NCI-H1105 (cell line): ENCODE data around the gene NHLRC2.
"Not testable (repeated sequence)": the region's sequence is repeated elsewhere in the genome, so short reads cannot be mapped to it uniquely, and the experiment has no call there.

ENCODE experiments used
- DNase-seq: peaks from one replicate; lab custom pipeline; 2025; lab: John Stamatoyannopoulos, UW

The NHLRC2 gene, protein sequence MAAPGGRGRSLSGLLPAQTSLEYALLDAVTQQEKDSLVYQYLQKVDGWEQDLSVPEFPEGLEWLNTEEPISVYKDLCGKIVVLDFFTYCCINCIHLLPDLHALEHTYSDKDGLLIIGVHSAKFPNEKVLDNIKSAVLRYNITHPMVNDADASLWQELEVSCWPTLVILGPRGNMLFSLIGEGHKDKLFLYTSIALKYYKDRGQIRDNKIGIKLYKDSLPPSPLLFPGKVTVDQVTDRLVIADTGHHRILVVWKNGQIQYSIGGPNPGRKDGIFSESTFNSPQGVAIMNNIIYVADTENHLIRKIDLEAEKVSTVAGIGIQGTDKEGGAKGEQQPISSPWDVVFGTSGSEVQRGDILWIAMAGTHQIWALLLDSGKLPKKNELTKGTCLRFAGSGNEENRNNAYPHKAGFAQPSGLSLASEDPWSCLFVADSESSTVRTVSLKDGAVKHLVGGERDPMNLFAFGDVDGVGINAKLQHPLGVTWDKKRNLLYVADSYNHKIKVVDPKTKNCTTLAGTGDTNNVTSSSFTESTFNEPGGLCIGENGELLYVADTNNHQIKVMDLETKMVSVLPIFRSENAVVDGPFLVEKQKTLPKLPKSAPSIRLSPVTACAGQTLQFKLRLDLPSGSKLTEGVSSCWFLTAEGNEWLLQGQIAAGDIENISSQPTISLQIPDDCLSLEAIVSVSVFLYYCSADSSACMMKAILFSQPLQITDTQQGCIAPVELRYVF

DNA sequence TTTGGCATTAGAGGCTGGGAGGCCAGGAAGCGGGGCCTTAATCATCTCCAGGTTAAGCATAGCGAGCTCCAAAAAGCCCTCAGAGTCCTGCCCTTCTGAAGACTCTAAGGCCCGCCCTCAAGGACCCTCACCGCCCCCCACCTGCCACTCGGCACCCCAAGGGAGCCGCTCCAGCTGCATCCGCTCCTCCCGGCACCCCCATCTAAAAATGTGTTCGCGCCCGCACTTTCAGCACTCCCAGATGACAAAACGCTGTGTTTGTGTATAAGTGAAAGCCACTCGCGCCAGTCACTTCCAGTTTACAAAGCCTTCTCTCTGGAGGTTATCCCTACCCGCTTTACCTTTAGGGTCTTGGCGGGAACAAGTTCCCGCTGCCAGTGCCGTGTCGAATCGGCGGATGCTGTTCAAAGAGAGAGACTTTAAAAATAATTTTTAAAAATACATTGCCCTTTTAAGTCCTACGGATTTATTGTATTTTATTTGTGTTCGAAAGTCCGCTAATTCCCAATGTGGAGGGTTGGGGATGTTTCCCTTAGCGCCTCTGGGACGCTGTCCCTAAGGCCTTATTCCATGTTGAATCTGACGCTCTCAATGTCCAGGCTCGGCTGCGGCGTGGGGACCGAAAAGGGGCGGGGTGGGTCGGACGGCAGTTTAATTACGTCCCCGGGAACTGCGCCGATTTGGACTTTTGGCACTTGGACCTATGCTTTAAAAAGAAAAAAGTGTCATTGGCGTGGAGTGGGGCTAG is at the start of gene NHLRC2, which contains the start of gene DCLRE1A:
Gene NHLRC2, plus strand, starts transcription at position 649 of the 748 bp plus-strand sequence. CDS start 212 bp downstream, outside the sequence.
Gene DCLRE1A, minus strand, starts transcription at position 70 of the 748 bp plus-strand sequence. CDS start 900 bp downstream, outside the sequence.
- DNase-seq = peak; percentile 45

DNA sequence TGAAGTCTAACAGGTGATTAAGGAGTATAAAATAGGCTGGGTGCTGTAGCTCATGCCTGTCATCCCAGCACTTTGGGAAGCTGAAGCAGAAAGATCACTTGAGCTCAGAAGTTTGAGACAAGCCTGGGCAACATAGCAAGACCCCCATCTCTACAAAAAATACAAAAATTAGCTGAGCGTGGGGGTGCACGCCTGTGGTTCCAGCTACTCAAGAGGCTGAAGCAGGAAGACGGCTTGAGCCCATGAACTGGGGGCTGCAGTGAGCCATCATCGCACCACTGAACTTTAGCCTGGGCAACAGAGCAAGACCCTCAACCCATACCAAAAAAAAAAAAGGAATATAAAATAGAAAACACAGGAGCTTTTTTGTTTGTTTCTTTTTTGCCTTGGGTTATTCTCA is 48.0 kb upstream of the NHLRC2 start:
- no peak for DNase-seq

DNA sequence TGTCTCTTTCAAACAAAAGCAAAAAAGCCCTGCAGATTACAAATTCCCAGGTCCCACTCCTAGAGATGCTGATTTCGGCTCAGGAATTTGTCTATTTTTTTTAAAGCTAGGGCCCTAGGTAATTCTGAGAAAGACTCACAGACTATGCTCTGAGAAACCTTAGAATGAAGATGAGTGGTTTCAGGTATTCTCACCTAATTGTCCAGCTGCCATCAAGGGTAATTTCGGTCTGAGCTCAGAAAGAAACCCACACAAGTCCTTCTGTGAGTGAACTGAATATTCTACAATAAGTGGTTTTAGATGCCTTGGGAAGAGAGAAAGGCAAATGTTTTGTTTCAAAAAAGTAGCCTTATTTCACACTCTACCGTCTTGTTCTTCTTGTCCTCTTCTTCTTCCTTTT is 46.3 kb upstream of the NHLRC2 start:
- DNase-seq = no peak

DNA sequence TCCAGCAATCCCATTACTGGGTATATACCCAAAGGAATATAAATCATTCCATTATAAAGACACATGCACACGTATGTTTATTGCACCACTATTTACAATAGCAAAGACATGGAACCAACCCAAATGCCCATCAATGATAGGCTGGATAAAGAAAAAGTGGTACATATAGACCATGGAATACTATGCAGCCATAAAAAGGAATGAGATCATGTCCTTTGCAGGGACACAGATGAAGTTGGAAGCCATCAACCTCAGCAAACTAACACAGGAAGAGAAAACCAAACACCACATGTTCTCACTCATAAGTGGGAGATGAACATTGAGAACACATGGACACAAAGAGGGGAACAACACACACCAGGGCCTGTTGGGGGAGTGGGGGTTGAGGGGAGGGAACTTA is 39.8 kb upstream of the NHLRC2 start:
- not testable (repeated sequence) for DNase-seq

DNA sequence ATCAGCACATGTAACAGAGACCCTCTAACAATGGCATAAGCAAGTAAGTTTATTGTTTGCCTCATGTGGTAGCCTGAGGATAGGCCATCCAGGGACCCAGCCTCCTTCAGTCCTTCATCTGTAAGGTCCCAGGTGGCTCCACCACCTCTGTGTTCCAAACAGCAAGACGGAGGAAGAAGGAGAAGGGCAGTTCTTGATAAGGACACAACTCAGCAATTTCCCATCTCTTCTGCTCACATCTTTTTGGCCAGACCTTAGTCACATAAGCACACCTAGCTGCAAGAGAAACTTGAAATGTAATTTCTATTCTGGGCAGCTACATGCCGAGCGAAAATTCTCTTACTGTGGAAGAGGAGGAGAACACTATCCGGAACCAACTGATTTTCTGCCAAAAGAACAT is 34.5 kb upstream of the NHLRC2 start:
- no peak for DNase-seq

DNA sequence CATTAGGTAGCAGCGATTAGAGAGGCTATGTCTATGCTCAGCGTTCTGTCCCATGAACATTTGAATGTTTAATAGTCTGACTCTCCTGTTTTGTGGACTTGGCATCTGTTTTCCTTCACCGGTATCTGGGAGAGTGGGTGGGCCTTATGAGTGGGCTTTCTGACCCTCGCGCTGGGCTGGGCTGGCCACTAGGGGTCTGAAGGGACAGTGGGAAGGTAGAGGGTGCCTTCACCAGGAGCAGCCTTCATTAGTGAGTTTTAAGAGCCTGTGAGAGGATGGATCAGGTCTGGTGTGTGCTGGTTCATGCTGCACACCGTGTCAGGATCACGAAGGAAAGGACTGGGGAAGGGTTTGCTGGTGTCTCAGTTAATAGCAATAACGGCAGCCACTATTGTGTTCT is 34.0 kb upstream of the NHLRC2 start:
- no peak for DNase-seq

DNA sequence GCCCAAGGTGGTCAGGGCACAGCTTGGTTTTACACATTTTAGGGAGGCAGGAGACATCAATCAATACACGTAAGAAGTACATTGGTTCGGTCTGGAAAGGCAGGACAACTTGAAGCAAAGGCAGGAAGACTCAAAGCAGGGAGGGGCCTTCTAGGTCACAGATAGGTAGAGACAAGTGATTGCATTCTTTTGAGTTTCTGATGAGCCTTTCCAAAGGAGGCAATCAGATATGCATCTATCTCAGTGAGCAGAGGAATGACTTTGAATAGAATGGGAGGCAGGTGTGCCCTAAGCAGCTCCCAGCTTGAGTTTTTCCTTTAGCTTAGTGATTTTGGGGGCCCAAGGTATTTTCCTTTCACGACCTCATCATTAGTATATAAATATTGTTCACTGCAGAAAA is 33.2 kb upstream of the NHLRC2 start:
- not testable (repeated sequence) for DNase-seq

DNA sequence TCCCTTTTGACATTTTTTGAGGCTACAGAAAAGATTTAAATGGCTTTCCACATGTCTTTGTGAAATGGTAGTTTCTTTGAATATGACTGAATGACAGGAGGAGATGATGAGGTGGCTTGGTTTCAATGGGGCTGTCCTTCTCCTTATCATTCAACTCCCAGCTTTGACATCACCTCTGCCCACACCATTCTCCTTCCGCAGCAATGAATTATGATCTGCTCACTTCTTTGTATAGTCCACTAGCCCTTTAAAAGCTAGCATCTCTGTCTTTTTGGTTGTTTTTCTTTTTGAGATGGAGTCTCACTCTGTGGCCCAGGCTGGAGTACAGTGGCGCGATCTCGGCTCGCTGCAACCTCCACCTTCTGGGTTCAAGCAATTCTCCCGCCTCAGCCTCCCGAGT is 32.3 kb upstream of the NHLRC2 start:
- DNase-seq = no peak

DNA sequence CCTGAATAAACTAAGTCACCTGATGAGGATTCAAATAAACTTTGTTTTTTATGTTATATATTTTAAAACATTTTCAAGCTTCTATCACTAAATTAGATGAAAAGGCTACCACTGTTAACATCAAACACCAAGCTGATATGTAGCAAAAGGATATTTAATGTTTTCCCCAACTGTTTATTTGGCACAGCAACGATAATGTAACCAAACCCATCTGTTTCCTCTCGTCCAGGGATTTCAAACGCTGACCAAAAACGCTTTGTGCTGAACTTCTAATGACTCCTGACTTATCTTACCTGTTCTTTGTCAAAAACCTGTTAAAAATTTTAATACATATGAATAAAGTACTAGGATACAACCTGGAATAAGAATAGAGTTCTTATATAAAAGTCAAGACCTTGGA is 31.1 kb upstream of the NHLRC2 start:
- no peak for DNase-seq

DNA sequence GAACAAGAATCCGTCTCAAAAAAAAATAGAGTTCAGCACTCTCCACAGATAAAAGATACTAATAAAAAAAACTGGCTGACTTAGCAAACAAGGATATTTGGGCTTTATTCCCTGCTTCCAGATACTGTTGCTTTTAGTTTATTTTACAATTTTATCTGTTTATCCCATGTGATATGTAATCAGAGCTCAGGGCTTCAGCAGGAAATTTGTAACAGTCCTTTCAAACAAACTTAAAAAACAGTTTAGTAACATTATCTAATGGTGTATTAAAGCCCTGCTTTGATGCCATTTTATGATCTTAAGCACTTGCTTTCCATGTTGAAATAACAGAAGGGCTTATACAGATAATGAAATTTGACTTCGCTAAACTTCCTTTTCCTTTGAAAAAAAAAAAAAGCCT is 28.7 kb upstream of the NHLRC2 start:
- no peak for DNase-seq

DNA sequence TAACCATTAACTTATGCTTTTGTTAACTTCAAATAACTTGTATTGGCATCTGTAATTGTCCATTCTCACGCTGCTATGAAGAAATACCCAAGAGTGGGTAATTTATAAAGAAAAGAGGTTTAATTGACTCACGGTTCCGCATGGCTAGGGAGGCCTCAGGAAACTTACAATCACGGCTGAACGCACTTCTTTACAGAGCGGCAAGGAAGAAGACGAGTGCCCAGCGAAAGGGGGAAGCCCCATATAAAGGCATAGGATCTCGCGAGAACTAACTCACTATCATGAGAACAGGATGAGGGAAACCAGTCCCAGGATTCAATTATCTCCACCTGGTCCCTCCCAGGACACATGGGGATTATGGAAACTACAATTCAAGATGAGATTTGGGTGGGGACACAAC is 25.9 kb upstream of the NHLRC2 start:
- not testable (repeated sequence) for DNase-seq

DNA sequence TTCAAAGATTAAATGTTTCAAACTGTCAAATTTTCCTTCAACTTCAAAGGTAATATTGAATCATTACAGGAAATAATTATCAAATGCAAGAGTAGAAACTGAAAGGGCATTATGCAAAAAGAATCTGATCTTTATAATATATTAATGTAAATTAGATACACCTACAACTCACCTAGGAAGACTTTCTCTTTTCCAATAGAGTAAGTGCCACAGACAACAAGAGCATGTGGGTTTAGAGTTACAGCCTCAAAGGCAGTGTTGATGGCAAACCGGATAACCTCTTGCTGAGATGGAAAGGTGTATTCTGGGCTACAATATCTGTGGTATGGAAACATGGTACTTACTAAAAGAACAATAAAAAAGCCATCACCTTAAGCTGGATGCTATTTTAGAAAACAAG is 12.3 kb upstream of the NHLRC2 start:
- no peak for DNase-seq

DNA sequence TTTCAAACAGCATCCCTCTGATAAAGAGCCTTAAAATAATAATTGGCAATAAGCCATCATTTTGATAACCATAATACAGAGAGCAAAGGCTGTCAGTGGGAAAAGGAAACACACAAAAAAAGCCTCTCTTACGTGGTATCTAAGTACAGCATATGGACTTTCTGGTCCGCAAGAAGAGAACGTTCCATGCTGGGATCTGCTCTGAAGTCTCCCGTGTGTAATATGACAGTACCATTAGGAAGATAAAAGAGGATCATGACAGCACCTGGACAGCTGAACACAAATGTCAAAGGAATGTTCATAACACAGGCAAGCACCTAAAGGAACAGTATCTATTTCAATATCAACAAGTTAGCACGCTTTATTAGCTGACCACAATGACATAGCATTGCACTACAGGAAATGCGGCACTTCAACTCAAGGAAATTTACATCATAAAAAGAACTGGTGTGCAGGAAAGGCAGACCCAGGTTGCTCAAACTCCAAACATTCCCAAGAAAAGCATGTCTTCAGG is 10.4 kb upstream of the NHLRC2 start:
- no peak for DNase-seq

DNA sequence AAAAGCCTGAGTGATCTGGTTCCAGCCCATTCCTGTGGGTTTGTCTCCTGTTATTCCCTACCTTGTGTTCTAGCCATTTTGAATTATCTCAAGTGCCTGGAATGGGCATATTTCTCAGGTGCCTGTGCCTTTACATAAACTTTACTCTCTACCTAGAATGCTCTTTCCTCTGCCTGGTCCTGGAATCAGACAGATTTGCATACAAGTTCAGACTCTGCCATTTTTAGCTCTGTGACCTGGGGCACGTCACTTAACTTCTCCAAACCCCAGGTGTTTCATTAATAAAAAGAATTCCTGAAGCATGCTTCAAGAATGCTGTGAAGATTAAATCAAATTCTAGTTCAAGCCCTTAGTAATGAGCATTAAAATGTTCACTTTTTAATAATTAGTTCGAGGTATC is 8.4 kb upstream of the NHLRC2 start:
- no peak for DNase-seq

DNA sequence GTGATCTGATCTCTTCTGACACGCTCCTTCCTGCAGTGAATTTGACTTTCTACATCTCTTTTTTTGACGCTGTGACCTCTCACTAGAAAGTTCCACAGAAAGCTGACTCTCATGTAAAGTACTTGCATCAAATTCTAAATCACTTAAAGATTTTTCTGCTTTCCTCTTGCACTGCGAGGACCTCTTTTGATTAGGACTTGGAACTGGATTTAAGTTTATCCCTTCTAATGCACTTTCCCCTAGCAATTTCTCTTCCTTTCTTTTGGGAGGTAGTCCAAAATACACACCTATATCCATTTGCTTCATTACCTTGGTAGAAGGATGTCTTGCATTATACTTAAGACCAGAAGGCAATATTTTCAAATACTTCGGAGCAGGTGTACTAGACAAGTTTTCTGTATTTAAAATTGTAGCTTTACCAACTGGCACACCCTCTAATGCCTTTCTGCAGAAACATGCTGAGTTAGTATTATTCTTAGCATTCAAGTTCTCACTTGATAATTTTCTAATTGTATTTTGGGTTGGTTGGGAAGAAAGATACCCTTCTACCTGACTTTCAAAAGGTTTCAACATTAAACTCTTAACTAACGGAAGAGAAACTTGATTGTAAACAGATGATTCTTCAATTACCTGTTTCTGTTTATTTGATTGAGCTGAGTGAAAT is 5.2 kb upstream of the NHLRC2 start:
- no peak for DNase-seq

DNA sequence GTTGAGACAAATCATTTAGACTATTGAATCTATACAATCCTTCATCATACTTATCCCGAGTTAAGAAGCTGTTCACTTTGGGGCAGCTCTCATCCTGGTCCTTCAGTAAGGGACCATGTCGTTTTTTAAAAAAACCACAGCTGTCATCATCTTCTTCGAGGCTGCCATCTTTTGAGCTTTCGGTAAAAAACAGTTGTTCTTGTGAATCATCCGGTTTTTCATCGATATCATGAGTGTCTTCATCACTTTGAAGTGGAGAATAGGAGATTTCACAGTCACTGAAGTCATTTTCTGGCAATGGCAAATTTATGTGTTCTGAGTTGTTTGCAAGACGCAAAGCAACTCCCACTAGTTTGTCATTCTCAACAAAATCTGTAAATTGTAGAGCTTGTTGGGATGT is 4.5 kb upstream of the NHLRC2 start:
- DNase-seq = no peak

DNA sequence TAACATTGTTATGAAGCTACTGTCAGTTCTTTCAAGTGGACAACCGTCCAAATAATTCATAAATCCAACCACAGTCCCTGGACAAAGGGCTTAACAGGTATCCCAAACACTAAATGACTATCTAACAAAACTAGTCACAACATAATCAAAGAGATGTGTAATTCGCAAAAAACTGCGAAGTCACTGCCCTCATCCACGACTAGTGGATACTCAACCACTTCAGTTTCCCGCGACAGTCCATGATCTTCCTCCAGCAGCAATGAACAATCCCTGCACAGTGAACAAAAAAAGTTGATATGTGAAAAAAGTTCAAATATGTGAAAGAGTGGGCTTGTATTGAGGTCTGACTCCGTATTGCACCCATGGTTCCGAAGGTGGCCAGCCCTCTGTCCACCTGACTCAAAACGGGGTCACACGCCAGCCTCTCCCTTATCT is 866 bp upstream of the NHLRC2 start:
- DNase-seq = no peak

DNA sequence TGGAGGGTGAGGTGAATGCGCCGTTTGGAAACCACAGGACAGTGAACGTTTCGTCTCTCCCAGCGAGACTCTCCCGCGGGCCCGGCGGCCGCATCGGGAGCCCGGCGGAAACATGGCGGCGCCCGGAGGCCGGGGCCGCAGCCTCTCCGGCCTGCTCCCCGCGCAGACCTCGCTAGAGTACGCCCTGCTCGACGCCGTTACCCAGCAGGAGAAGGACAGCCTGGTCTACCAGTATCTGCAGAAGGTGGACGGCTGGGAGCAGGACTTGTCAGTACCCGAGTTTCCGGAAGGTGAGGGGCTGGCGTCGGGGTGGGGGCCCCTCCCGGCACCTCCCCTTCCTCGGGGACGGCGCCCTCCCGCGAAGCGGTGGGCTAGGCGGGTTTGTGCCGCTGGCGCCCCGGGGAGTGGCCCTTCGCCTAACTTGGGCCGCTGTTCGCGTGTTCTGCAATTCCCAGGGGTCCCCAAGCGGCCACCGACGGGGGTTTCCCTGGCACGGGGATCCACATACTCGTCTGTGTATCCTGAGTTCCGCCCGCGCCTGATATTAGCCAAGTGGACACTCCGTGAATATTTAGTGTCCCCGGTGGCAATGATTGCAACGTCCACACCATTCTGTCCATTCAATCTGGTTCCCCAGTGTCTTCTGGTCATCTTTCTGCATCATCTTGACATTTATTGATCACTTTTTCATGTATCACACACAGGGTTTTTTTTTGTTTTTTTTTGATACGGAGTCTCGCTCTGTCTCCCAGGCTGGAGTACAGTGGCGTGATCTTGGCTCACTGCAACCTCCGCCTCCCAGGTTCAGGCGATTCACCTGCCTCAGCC is 514 bp downstream of the NHLRC2 start:
- peak; percentile 8 for DNase-seq

DNA sequence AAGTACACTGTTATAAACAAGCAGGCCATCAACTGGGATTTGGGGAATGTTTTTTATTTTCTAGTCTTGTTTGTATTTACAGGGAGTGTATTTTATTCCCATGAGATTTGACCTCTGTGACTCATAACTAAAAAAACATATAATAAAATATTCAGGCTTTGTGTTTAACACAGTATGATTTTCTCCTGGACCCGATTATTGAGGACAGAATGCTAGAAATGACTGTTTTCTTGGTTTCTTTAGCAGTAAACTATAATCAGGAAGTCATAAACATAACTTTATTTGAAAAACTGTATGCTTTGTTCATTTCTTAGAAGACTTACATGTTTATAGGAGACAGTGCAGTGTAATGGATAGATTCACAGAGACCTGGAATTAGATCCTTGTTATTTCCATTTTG is 2.1 kb downstream of the NHLRC2 start:
- no peak for DNase-seq

DNA sequence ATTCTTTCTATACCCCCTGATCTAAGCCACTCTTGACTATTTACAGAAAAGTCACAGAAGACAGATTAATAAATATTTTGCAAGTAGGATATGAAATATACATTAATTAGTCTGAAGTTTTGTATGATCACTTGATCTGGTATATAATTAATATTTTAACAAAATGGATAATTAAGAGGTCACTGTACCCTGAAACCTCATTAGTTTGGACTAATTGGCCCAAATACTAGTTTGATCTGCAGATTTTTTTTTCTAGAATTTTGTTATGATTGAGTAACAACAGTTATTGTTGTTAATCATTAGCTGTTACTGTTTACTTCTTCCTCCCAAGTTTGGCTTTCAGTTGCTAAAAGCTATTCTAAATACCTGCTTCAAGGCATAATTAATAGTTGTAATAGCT is 2.7 kb downstream of the NHLRC2 start:
- no peak for DNase-seq

DNA sequence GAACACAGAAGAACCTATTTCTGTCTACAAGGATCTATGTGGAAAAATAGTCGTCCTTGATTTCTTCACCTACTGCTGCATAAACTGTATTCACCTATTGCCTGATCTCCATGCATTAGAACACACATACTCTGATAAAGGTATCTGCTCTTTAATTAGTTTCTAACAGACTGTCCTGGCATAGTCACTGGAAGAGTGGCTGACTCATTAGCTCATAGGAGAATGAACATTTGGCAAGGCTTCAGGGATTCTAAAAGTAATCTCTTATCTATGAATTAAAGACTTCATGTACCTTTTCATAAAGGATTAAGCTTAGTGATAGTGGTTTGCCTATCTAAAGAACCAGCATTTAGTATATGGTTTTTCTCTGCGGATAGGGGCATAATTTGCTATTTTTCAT is 4.1 kb downstream of the NHLRC2 start:
- no peak for DNase-seq
